GM23248 (cell line): ENCODE results near the gene RIOK3.

Experiments
- EZH2 ChIP-seq: fragments of 200-600 bp; sonication (generic); IDR thresholded peaks from 2 replicates; pipeline ENCODE4 v1.6.1; 2018; ENCODE audit warnings: antibody characterized with exemption, mild to moderate bottlenecking; ENCODE audit not compliant: insufficient read depth, poor library complexity, severe bottlenecking
- EZH2phosphoT487 ChIP-seq: fragments of 200-600 bp; sonication (generic); IDR thresholded peaks from 2 replicates; pipeline ENCODE4 v1.6.1; 2018; ENCODE audit warnings: antibody characterized with exemption, moderate library complexity, mild to moderate bottlenecking, low read depth; ENCODE audit not compliant: insufficient read depth

DNA sequence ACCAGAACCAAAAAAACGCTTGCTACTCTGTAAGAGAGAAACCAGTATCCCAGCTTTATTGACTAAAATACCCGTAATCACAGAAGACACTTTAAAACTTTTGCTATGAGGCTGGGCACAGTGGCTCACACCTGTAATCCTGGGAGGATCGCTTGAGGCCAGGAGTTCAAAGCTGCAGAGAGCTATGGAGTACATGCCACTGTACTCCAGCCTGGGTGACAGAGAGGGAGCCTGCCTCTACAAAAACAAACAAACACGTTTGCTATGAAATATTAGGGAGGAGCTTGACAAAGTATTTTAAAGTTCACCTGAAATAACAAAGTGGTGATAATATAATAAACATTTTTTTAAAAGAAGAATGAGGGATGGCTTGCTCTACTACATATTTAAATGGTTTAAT, 28.5 kb upstream of the RIOK3 start:
- TF ChIP-seq EZH2phosphoT487 = no peak
- no peak for TF ChIP-seq EZH2
